HL-60/S4 (cell line): ENCODE results near the gene RAB39A.
"Not testable (repeated sequence)": the region's sequence is repeated elsewhere in the genome, so short reads cannot be mapped to it uniquely, and the experiment has no call there.

ENCODE experiments used
- in situ Hi-C: fragments of 300-500 bp; cut with MboI; formaldehyde crosslinking; loops from 2 replicates; pipeline ENCODE4 v1.14.3; 2022; ENCODE audit warnings: low sequenced_read_pairs

The RAB39A gene, protein sequence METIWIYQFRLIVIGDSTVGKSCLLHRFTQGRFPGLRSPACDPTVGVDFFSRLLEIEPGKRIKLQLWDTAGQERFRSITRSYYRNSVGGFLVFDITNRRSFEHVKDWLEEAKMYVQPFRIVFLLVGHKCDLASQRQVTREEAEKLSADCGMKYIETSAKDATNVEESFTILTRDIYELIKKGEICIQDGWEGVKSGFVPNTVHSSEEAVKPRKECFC

DNA sequence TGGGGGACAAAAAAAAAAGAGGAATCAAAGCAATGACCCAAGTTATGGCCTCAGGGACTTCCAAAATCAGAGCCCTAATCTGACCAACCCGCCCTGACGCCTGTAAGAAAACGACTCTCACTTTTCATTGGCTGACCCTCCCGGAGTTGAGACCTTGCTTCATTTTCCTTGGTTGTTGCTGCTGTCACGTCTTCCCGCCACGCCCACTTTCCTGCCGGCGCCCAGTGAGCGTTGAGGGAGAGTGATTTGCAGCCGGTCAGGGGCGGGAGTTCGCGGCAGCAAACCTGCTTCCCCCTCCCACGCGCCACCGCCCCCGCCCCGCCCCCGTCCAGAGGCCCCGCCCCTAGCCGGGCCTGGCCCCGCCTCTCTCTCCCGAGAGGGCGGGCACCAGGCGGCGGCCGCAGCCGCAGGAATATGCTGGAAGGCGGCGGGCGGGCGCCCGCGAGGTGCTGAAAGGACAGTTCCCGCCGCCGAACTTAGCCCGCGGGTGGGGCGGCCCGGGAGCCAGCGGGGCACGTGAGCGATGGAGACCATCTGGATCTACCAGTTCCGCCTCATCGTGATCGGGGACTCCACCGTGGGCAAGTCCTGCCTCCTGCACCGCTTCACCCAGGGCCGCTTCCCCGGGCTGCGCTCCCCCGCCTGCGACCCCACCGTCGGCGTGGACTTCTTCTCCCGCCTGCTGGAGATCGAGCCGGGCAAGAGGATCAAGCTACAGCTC, at the start of gene RAB39A:
TSS of gene RAB39A (plus strand) at position 403 of the 721 bp plus-strand sequence. CDS start at position 524, 121 bp downstream.
- in situ Hi-C loops = no loop called here

DNA sequence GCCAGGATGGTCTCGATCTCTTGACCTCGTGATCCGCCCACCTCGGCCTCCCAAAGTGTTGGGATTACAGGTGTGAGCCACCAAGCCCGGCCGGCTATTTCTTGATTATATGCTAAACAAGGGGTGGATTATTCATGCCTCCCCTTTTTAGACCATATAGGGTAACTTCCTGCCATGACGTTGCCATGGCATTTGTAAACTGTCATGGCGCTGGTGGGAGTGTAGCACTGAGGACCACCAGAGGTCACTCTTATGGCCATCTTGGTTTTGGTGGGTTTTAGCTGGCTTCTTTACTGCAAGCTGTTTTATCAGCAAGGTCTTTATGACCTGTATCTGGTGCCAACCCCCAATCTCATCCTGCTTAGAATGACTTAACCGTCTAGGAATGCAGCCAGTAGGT, 46.8 kb upstream of the RAB39A start:
- in situ Hi-C loops = not testable (repeated sequence)

DNA sequence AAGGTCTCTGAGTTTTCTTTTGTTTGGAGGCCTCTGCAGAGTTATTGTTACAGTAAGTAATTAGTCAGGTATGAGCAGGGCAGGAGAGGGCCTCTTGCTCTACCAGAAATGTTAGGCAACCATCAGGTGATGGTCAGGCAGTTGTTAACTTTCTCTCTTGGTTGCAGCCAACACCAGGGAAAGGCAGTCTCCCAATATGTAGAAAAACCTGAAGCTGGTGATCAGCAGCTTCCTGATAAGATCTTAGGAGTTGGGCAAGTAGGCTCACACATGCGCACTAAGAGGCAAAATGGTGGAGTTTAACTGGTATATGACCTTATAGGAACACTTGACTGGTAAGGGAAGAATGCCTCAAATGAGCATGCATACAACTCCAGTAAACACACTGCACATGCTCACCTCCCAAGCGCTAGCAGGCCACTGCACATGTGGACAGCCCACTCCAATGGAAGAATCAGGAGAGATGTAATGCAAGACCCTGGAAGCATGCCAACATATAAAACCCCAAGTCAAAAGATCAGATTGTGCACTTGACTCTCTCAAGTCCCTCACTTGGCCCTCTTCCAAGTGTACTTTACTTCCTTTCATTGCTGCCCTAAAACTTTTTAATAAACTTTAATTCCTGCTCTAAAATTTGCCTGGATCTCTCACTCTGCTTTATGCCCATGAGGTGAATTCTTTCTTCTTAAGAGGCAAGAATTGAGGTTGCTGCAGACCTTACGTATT, 46.0 kb upstream of the RAB39A start:
- in situ Hi-C loops = no loop called here

DNA sequence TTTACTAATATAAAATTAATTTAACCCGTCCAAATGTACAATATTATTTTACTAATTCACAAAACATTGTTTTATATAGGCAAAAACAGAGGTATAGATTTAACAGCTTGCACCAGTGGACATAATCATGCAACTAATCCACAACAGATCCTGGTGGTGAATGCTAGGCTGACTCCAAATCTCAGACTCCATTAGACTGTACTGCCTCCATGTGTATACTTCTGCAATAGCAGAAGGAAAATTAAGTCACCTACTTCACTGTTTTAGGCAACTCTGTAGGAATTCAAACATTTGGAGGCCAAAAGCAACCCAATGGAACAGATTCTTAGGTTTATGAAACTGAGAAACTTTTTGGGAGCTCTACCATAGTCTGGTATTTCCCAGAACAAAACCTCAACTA, 30.0 kb upstream of the RAB39A start:
- in situ Hi-C loops = no loop called here

DNA sequence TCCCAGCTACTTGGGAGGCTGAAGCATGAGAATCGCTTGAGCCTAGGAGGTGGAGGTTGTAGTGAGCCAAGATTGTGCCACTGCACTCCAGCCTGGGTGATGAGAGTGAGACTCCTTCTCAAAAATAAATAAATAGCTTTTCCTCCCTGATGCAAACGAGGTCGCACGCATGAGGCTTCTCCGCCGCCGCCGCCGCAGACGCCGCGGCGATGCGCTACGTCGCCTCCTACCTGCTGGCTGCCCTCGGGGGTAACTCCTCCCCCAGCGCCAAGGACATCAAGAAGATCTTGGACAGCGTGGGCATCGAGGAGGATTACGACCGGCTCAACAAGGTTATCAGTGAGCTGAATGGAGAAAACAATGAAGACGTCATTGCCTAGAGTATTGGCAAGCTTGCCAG, 20.0 kb upstream of the RAB39A start:
- in situ Hi-C loops = no loop called here

DNA sequence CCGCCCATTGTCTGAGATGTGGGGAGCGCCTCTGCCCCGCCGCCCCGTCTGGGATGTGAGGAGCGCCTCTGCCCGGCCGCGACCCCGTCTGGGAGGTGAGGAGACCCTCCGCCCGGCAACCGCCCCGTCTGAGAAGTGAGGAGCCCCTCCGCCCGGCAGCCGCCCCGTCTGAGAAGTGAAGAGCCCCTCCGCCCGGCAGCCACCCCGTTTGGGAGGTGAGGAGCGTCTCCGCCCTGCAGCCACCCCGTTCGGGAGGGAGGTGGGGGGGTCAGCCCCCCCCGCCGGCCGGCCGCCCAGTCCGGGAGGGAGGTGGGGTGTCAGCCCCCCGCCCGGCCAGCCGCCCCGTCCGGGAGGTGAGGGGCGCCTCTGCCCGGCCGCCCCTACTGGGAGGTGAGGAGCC, 15.8 kb upstream of the RAB39A start:
- in situ Hi-C loops = not testable (repeated sequence)

DNA sequence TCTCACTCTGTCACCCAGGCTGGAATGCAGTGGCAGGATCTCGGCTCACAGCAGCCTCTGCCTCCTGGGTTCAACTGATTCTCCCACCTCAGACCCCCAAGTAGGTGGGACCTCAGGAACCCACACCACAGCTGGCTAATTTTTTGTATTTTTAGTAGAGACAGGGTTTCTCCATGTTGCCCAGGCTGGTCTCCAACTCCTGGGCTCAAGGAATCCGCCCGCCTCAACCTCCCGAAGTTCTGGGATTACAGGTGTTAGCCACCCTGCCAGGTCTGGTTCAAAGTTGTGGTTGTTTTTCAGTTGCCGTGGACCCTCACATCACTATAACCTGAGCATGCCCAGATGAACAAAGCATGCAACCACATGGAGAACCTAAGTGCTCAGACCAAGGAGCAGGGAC, 13.0 kb upstream of the RAB39A start:
- in situ Hi-C loops = no loop called here

DNA sequence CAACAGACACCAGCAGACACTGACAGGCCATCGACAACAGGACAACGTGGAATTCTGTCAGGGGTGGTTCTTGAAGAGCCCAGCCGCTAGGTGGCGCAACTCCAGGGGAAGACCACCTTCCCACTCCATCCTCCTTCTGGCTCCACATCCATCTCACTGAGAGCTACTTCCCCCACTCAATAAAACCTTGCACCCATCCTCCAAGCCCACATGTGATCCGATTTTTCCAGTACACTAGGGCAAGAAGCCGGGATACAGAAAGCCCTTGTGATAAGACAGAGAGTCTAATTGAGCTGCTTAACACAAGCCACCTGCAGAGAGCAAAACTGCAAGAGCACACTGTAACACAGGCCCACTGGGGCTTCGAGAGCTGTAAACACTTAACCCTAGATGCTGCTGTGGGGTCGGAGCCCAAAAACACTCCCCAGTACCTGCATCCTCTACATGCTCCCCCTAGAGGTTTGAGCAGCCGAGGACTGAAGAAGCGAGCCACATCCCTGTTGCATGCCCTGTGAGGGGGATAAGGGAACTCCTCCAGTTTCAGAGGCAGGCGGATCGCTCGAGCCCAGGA, 11.5 kb upstream of the RAB39A start:
- in situ Hi-C loops = no loop called here

DNA sequence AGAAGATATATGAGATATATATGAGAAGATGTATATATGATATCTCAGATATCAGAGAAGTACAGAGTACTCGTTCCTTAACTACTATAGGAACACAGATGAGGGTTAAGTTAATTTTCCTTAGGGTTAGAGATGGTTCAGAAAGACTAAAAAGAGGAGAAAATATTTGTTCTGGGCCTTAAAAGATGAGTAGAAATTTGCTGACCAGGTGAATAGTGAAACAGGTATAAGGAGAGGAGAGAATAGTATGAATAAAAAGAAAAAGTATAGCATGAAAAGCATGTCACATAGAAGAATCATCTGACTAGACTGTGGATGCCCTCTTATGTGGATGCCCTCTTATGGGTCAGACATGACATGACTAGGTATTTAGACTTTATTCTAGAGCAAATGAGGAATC, 6.3 kb upstream of the RAB39A start:
- in situ Hi-C loops = no loop called here

DNA sequence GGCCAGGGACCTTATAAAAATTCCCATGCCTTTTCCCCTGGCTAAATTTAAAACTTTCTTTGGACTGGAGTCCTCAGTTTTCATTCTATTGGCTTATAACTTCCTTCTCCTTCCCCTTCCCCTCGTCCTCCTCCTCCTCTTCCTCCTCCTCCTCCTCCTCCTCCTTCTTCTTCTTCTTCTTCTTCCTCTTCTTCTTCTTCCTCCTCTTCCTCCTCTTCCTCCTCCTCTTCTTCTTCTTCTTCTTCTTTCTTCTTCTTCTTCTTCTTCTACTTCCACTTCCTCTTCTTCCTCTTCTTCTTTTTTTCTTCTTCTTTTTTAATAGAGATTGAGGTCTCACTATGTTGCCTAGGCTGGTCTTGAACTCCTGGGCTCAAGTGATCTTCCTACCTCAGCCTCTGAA, 4.7 kb upstream of the RAB39A start:
- in situ Hi-C loops = not testable (repeated sequence)

DNA sequence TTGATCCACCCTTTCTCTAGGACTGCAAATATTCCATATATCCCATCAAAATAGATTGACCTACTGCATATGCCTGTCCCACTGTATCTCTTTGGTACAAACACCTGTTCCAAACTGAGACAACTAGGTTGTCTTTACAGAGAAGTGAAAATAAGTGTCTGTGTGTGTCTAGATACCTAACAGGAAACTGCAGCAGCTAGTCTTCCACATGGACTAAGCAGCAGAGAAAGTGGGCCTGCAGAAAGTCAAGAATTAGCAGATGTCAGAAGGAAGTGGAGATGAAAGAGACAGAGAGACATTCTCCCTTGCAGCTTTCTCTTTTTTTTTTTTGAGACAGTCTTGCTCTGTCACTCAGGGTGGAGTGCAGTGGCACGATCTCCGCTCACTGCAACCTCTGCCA, 3.9 kb upstream of the RAB39A start:
- in situ Hi-C loops = no loop called here

DNA sequence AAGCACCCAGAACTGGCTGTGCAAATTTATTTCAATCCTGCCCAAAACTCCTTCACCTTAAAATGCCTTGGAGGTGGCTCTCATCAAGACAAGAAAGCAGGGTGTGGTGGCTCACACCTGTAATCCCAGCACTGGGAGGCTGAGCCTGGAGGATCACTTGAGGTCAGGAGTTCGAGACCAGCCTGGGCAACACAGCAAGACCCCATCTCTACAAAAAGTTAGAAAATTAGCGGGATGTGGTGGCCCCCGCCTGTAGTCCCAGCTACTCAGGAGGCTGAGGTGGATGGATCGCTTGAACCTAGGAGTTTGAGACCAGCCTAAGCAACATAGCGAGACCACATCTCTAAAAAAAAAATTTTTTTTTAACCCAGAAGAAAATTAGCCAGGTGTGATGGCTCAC, 689 bp upstream of the RAB39A start:
- in situ Hi-C loops = no loop called here

DNA sequence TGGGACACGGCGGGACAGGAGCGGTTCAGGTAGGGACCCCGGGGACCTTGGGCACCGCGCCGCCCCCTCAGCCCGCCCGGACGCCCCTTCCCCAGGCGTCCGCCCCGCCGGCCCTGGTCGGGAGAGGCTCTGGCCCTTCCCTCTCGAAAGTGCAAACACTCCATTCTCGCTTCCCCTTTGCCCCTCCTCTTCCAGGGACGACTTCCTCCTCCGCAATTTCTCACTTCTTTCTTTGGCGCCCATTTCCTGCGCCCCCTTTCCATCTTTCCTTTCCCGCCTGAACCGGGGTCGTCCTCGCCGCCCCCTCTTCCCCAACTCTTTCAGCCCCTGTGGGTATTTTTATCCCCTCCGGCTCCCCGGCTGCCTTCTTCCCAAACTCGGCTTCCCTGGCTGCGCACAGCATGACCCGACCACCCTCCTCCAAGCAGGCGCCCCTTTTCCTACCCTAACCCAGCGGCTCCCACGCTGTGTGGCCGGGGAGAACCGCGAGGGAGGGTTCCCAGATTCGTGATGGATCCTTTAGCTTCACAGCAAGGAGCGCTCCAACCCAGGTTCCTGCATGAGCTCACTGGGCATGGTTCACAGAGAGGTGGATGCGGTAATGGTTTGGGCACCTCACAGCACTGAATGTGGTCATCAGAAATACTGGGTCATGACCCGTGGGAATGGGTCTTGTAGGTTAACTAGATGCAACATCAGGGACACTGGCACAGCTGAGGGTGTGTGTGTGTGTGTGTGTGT, 689 bp downstream of the RAB39A start:
- in situ Hi-C loops = no loop called here

DNA sequence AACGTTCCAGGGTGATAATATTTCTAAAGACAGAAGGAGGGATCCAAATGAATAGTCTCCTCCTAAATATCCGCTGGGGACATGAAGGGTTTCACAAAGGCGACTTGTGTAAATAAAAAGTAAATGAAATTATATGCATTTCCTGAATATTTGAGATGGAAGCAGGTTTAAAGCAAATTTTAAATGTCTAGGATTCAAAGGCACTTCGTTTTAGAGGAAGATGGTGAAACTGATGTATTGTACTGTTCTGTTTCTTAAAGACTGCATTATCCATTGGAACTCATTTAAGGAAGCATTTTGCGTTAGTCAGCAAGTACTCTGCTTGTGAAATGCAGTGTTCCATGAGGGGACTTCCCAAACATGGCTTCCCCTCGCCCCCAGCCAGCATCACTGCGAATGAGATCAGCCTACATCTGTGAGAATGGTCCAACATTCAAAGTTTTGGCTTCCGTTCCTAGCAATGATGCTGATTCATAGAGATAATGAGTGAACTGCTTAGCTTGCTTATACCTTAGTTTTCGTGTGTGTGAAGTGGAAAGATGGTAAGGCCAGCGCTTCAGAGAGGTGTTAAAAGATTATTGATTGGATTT, 1.5 kb downstream of the RAB39A start:
- in situ Hi-C loops = no loop called here

DNA sequence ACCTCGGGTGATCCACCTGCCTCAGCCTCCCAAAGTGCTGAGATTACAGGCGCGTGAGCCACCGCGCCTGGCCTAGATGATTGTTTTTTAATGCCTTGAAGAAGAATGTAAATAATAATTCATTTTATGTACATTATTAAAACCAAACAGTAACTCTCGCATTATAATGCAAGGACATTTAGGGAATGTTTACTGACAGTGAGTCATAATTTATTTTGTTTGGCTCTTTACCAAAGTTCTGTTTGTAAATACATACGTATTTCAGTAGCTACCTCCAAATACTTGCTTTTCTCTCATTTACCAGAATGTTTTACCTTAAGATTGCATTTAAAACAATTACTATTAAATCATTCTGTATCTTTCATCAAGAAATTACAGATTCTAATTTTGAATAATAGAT, 3.0 kb downstream of the RAB39A start:
- in situ Hi-C loops = no loop called here

DNA sequence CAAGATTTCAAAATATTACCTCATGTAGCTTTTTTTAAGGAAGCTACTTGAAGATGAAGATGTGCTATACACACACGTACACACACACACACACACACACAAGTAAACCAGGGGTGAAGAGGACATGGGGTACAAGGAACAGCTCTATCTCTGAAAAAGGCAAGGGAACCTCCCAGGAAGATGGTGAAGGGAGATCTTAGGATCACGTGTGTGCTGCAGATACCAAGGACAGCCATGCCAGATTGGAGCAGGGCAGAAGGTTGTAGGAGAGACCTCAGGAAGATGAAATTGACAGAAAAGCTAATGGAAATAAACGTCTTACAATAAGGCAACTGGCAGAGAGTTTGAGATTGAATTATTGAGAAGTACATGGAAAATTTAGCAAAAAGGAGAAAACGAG, 19.7 kb downstream of the RAB39A start:
- in situ Hi-C loops = no loop called here

DNA sequence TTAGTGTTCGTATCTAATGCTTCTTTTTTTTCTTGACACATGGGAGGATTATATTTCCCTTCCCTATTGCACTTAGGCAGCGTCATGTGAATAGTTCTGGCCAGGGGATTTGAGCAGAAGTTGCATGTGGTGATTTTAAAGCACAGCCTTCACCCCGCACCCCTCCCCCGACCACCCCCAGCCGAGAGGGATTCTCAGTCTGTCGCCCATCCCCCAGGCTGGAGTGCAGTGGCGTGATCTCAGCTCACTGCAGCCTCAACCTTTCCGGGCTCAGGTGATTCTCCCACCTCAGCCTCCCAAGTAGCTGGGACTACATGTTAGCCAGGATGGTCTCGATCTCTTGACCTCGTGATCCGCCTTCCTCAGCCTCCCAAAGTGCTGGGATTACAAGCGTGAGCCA, 20.1 kb downstream of the RAB39A start:
- in situ Hi-C loops = not testable (repeated sequence)

DNA sequence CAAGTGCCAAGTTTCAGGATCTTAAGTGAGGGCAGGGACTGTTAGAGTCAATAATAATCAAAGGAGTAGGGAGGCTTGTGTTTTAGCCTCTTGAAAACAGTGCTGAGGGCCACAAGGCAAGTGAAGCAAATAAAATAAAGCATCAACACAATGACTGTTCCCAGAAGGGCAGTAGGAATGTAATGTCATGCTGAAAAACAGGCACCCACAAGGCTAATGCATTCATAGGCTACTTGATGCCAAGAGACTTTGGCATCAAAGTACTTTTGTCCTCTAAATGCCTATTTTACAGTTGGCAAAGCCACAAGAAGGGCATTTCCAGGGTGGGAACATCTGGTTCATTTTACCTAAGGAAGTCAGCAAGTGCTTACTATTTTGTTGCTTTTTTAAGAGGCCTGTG, 22.9 kb downstream of the RAB39A start:
- in situ Hi-C loops = no loop called here

DNA sequence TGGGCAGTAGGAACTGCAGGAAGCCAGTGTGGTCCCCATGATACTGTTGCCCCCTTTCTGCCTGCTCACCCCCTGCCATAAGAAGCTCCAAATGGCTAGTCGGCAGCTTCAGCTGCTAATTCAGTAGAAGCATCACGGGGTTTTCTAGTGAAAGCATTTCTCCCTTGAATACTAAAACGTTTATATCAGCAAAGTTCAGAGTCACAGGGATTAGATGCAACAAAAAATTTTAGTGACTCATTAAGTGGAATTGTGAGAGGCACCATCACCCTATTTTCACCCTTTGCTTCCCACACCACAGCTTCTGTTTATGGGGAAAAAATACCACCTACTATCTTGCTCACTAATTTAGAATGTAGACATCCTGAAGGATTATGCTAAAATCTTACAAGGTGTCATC, 25.2 kb downstream of the RAB39A start:
- in situ Hi-C loops = no loop called here

DNA sequence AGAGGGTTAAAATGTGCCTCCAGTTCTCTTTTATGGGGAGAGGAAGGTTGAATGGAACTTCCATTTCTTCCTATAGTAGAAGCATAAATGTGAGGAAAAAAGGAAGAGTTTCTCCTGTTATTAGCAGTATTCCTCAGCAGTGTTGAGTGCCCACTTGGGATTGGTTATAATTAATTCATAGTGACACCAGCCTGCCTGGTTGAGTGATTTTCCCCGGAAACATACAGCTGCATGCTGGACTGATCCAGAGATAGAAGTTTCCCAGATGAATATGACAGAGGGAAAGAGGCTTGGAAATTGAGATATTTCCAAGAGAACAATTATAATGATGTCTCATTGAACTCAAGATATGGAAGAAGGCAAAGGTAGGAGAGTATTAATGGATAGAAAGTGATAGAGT, 28.3 kb downstream of the RAB39A start:
- in situ Hi-C loops = no loop called here

DNA sequence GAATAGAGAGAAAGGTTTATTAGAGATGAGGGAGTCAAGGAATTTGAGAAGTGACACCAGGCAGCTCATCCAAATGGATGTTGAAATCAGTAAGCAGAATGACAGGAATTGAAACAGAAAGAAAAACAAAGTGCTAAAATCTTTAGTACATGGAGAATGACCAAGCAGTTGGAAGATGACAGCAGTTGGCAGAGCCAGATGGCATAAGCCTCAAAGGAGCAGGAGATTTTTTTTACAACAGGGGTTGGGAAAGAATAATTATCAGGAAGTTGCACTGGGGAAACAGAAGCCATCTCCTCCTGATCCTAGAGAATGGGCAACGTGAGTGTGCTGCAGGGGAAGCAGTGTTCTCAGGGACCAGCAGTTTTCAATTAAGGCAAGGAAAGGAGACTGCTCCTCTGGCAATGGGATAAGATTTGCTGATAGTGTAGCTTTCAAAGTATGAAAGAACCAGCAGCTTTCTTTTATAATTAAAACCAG, 28.9 kb downstream of the RAB39A start:
- in situ Hi-C loops = no loop called here
